ENCODE measurements around the gene HHLA2. TPM values are rescaled to one million over a fixed set of nuclear protein-coding genes. Genes with fewer than 3 reads are reported as not detected.

Gene HHLA2
- total RNA-seq, 2 donors from 2014 or later = 2.1 TPM; not detected in 1

DNA sequence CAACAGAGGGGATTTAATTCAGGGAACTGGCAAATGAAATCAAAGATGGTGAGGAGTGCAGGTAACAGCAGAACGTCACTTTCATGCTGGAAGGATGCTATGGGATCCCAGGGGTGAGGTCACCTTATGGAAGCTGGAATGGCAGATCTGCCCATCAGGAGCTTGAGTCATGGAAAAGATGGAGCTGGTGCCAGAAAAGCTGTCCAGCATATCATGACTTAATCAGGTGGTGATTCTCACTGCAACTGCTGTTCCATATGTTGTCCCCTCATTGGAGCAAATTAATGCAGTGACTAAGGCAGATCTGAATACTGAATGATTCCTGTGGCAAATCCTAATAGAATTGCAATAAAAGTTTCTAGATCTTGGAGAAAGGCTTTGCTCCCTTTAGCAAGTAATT, 38.4 kb downstream of the HHLA2 start:
- Histone ChIP-seq H3K27ac (no peak overlapping the region), H3K9me3 (no peaks in the 10 kb centered on the region), H3K4me1 (peaks cover 12% of the 10 kb centered on the region), H3K4me3 (no peak overlapping the region), H3K36me3 (replicated peaks in 1 of 2; ENCODE audit: insufficient read depth in 1 of 2, low read depth in 2 of 2) (no peaks in the 10 kb centered on the region), H3K27me3 (no peaks in the 10 kb centered on the region)
- intact Hi-C loops (cut with DNase I) = no loop called here
- 88 to 96% methylated on average over 1 of the region's 1 CpG for WGBS, 2 donors
- TF ChIP-seq POLR2A (IDR thresholded peaks at IDR 0.05) = no peak
- TF ChIP-seq, protein P1, sequence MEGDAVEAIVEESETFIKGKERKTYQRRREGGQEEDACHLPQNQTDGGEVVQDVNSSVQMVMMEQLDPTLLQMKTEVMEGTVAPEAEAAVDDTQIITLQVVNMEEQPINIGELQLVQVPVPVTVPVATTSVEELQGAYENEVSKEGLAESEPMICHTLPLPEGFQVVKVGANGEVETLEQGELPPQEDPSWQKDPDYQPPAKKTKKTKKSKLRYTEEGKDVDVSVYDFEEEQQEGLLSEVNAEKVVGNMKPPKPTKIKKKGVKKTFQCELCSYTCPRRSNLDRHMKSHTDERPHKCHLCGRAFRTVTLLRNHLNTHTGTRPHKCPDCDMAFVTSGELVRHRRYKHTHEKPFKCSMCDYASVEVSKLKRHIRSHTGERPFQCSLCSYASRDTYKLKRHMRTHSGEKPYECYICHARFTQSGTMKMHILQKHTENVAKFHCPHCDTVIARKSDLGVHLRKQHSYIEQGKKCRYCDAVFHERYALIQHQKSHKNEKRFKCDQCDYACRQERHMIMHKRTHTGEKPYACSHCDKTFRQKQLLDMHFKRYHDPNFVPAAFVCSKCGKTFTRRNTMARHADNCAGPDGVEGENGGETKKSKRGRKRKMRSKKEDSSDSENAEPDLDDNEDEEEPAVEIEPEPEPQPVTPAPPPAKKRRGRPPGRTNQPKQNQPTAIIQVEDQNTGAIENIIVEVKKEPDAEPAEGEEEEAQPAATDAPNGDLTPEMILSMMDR (IDR thresholded peaks at IDR 0.05) = no peak
- DNase-seq (no peak), ATAC-seq (no peak)

DNA sequence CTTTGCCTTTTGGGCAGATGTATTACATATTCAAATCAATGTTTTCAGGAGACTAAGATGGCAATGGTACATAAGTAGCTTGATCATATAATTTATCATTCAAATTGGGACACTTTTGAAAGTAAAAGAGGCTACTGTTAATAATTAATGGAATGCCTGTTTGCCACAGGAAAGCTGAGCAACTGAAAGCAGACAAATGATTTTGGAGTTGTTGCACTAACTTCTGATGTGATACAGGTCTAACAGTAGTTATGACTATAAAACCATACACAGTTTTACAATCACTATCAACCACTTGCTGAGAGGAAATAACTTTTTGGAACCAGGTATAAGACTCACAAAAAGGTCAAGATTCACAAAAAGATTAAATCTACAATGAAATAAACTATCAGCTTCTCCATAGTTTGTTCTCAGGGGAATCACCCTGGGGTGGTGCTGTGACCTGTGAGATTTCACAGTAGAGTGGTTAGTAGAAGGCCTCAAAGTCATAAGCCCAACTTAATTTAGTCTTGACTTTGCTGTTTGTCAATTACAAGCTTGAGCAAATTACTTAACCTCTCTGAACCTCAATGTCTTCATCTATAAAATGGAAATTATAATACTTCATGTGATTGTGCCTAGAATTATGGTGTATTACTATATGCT, 42.7 kb downstream of the HHLA2 start:
- H3K27ac ChIP-seq = no peak overlapping the region
- H3K4me3 ChIP-seq = no peak overlapping the region
- ATAC-seq (no peak), DNase-seq (no peak)
- H3K4me1 ChIP-seq = peaks cover 26% of the 10 kb centered on the region
- H3K9me3 ChIP-seq = no peaks in the 10 kb centered on the region
- H3K27me3 ChIP-seq = no peaks in the 10 kb centered on the region
- no peaks in the 10 kb centered on the region for H3K36me3 ChIP-seq (replicated peaks in 1 of 2; ENCODE audit: insufficient read depth in 1 of 2, low read depth in 2 of 2)
- TF ChIP-seq POLR2A (IDR thresholded peaks at IDR 0.05) = no peak
- TF ChIP-seq, protein P1 (IDR thresholded peaks at IDR 0.05) = no peak
- intact Hi-C loops (cut with DNase I) = no loop called here

DNA sequence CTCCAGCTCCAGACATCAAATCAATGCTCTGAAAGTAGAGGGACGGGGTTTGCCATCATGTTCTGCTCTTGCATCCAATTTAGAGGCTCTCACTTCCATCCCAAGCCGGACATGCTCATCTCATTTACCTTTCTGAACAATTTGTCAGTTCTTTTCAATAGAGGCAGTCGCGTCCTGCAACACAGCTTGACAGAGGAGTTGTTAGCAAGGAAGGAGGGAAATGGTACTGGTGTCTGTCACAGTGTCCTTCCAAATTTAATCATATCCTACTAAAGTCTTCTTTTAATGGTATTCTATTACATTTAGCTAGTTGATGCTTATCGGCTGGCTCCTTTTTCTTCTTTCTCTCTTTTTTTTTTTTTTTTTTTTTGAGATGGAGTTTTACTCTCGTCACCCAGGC, 45.6 kb downstream of the HHLA2 start:
- H3K36me3 ChIP-seq (replicated peaks in 1 of 2; ENCODE audit: insufficient read depth in 1 of 2, low read depth in 2 of 2) = no peaks in the 10 kb centered on the region
- no peaks in the 10 kb centered on the region for H3K27me3 ChIP-seq
- 77 to 78% methylated on average over 6 of the region's 6 CpGs for WGBS, 2 donors
- TF ChIP-seq POLR2A (IDR thresholded peaks at IDR 0.05) = no peak
- TF ChIP-seq, protein P1 (IDR thresholded peaks at IDR 0.05) = no peak
- H3K9me3 ChIP-seq = no peaks in the 10 kb centered on the region
- peaks cover 50% of the 10 kb centered on the region for H3K4me1 ChIP-seq
- intact Hi-C loops (cut with DNase I) = no loop called here
- H3K4me3 ChIP-seq = no peak overlapping the region
- DNase-seq = no peak
- ATAC-seq = no peak
- H3K27ac ChIP-seq = no peak overlapping the region

DNA sequence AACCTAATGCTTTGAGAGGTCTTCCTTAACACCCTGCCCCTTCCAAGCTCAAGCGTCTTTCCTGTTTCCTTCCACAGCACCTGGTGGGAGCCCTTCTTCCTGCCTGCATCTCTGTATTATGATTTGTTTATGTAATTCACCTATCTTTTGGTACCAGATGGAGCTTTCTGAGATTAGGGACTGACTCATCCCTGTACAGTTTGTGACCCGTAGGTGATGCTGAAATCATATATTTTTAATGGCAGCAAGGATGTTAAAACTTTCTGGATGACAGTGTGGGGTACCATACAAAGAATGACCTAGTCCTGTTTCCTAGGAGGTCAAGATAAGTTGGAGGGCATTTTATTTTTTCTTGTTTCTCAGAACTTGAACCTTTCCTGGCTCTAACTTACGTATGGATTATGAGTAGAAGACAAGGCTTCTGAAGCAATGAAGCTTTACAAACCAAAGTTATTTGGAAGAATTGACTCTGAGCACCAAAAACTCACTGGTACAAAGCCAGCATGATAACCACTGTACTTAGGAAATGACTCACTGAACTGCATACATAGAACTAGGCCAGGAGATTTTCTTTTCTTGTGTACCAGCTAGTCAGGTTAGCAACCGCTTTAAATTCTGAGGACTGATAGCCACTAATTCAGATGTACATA, 46.6 kb downstream of the HHLA2 start:
- peak; percentile 47 for ATAC-seq
- no peak for TF ChIP-seq POLR2A (IDR thresholded peaks at IDR 0.05)
- Histone ChIP-seq H3K27me3 (no peaks in the 10 kb centered on the region), H3K36me3 (replicated peaks in 1 of 2; ENCODE audit: insufficient read depth in 1 of 2, low read depth in 2 of 2) (no peaks in the 10 kb centered on the region), H3K9me3 (no peaks in the 10 kb centered on the region), H3K4me1 (peaks cover 50% of the 10 kb centered on the region), H3K4me3 (no peak overlapping the region), H3K27ac (peak overlapping the region in 3 of 4 donors; percentile 3 to 44 (median 8))
- DNase-seq = peak in 2 of 4 donors; percentile 6 to 16
- WGBS, 2 donors = 45 to 60% methylated on average over 4 of the region's 4 CpGs
- intact Hi-C loops (cut with DNase I) = no loop called here

DNA sequence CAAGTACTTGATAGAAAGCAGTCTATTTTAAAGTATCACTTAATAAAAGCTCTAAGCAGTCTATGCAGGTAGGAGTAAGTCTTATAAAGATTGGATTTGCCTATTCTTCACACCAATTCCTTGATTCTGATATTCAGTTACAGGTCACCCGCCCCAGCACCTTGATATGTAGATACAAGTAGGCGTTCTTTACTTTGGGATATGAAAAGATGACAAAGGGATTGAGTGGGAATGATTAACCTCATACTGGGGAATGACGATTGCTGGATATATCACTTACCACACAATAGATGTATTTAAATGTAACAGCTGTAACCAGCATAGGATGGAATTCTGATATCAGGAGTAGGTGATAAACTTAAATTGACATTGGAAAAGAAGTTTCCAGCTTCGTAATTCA, 47.1 kb downstream of the HHLA2 start:
- TF ChIP-seq, protein P1 (IDR thresholded peaks at IDR 0.05) = no peak
- no peak for TF ChIP-seq POLR2A (IDR thresholded peaks at IDR 0.05)
- H3K36me3 ChIP-seq (replicated peaks in 1 of 2; ENCODE audit: insufficient read depth in 1 of 2, low read depth in 2 of 2) = no peaks in the 10 kb centered on the region
- peak overlapping the region in 3 of 4 donors; percentile 3 to 44 (median 26) for H3K27ac ChIP-seq
- DNase-seq (no peak), ATAC-seq (no peak)
- H3K27me3 ChIP-seq = no peaks in the 10 kb centered on the region
- intact Hi-C loops (cut with DNase I) = no loop called here
- H3K4me1 ChIP-seq = peaks cover 48% of the 10 kb centered on the region
- WGBS, 2 donors = 37 to 50% methylated on average over 4 of the region's 4 CpGs
- no peaks in the 10 kb centered on the region for H3K9me3 ChIP-seq
- no peak overlapping the region for H3K4me3 ChIP-seq

All from body of pancreas (tissue), 4 donors.